Stomach (tissue), 9 donors: ENCODE data around the gene M1AP. TPM values are rescaled to one million over a fixed set of nuclear protein-coding genes. Genes with fewer than 3 reads are reported as not detected.

Experiments
- DNase-seq, 2 donors: peaks; one replicate each; pipeline versions ENCODE4 v3.0.0 to v3.0.0-alpha.2; 2013 to 2019
- H3K27ac ChIP-seq, 5 donors: fragments of 200-600 bp in 4 of 5; sonication (generic) in 4 of 5; one replicate each; pipeline ENCODE4 v1.5.1; 2013 to 2019; ENCODE audit warnings: mild to moderate bottlenecking in 1 of 5, moderate library complexity in 1 of 5
- H3K27me3 ChIP-seq, 3 donors: fragments of 200-600 bp; sonication (generic); one replicate each; pipeline ENCODE4 v1.5.1; 2017 to 2019; ENCODE audit warnings: mixed run types in 1 of 3
- H3K36me3 ChIP-seq, 4 donors: fragments of 200-600 bp; sonication (generic); 1 replicate in 3 of 4; 2 replicates in 1 of 4; pipeline ENCODE4 v1.5.1; 2016 to 2019
- H3K4me1 ChIP-seq, 4 donors: fragments of 200-600 bp; sonication (generic); one replicate each; pipeline ENCODE4 v1.5.1; 2016 to 2019
- H3K4me3 ChIP-seq, 4 donors: fragments of 200-600 bp; sonication (generic) in 3 of 4; one replicate each; pipeline ENCODE4 v1.5.1; 2016 to 2019; ENCODE audit warnings: mild to moderate bottlenecking in 1 of 4
- H3K9me3 ChIP-seq, 4 donors: fragments of 200-600 bp; sonication (generic); one replicate each; pipeline ENCODE4 v1.5.1; 2016 to 2019
- CTCF ChIP-seq, 7 experiments: fragments of 450-650 bp in 4 of 7; fragments of 200-600 bp in 3 of 7; sonication (generic) in 3 of 7; IDR thresholded peaks; one replicate each; pipeline ENCODE4 v1.5.1; 2016 to 2019; ENCODE audit warnings: antibody characterized with exemption in 7 of 7, control low read depth in 2 of 7, mild to moderate bottlenecking in 1 of 7
- EP300 ChIP-seq: sonication (generic); formaldehyde crosslinking; IDR thresholded peaks from one replicate; pipeline ENCODE4 v1.6.1; 2017; ENCODE audit warnings: antibody characterized with exemption
- POLR2A ChIP-seq, 4 donors: fragments of 450-650 bp; IDR thresholded peaks; one replicate each; pipeline ENCODE4 v1.6.1; 2016; ENCODE audit warnings: antibody characterized with exemption in 4 of 4, control low read depth in 2 of 4, mild to moderate bottlenecking in 1 of 4, moderate library complexity in 1 of 4
- POLR2AphosphoS5 ChIP-seq, 3 donors: sonication (generic); formaldehyde crosslinking; IDR thresholded peaks; one replicate each; pipeline ENCODE4 v1.6.1; 2016; ENCODE audit warnings: antibody characterized with exemption in 3 of 3
- WGBS, 5 donors: extraction: QIAGEN DNeasy Blood & Tissue Kit in 3 of 5; methylation state at CpG; one replicate each; pipeline versions ENCODE4 v1.1.5 to v1.1.7; 2013 to 2018; 5-methylcytosine and 5-hydroxymethylcytosine counted together
- intact Hi-C: fragments of 100-400 bp; cut with DNase I; formaldehyde crosslinking; loops from one replicate; pipeline ENCODE4 v1.15.1; 2023; ENCODE audit warnings: low total_unique reads
- polyA plus RNA-seq, 3 donors: library from polyadenylated mRNA; stranded (reverse); fragments of 200-250 nt; gene quantifications; one replicate each; pipeline ENCODE4 v1.2.3, GENCODE V29; 2013
- total RNA-seq, 5 donors: library from RNA; depleted of rRNA; stranded (reverse); fragments of >200 nt; gene quantifications; one replicate each; pipeline versions ENCODE4 v1.1.0 to v1.2.3, GENCODE V29; 2014 to 2016
- donor health status: healthy with polysubstance abuse.
- donor health status: Bipolar disorder and iron deficiency.
- donor health status: healthy.

M1AP gene
- total and polyA plus RNA-seq, 8 donors, result 0.18 to 27.1 (median 0.31) TPM; not detected in 3

- intact Hi-C loops, result no loop called here
Measured at GRCh38 chr2:74606927-74607326, 41.2 kb downstream of the M1AP start.

GRCh38 chr2:74603282-74604000 is 44.7 kb downstream of the M1AP start:
- TF ChIP-seq POLR2A (IDR thresholded peaks at IDR 0.05) (no peak), CTCF (IDR thresholded peaks at IDR 0.05) (no peak), POLR2AphosphoS5 (IDR thresholded peaks at IDR 0.05) (no peak)
- no peaks in the 10 kb centered on the region for H3K36me3 ChIP-seq
- H3K4me1 ChIP-seq, result no peaks in the 10 kb centered on the region
- H3K9me3 ChIP-seq, result no peaks in the 10 kb centered on the region
- no peak overlapping the region for H3K4me3 ChIP-seq
- no peak for DNase-seq
- WGBS, 5 donors, result 73 to 77% (median 77%) methylated on average over 7 of the region's 7 CpGs
- no peak overlapping the region for H3K27ac ChIP-seq
- H3K27me3 ChIP-seq, result peaks cover 0 to 45% (median 4%) of the 10 kb centered on the region in 3 donors
- intact Hi-C loops, result no loop called here

More at GRCh38 chr2:74606927-74607326, 41.2 kb downstream of the M1AP start:
- 59 to 69% (median 66%) methylated on average over 5 of the region's 5 CpGs for WGBS, 5 donors
- DNase-seq, result no peak
- Histone ChIP-seq H3K9me3 (no peaks in the 10 kb centered on the region), H3K27ac (no peak overlapping the region), H3K36me3 (no peaks in the 10 kb centered on the region), H3K4me3 (no peak overlapping the region), H3K4me1 (no peaks in the 10 kb centered on the region), H3K27me3 (peaks cover 0 to 36% (median 4%) of the 10 kb centered on the region in 3 donors)
- TF ChIP-seq POLR2AphosphoS5 (IDR thresholded peaks at IDR 0.05), result no peak
- no peak for TF ChIP-seq EP300
- TF ChIP-seq CTCF (IDR thresholded peaks at IDR 0.05), result no peak
- TF ChIP-seq POLR2A (IDR thresholded peaks at IDR 0.05), result no peak

- no peaks in the 10 kb centered on the region for H3K4me1 ChIP-seq
- WGBS, 5 donors, result 50 to 65% (median 57%) methylated on average over 1 of the region's 1 CpG
- H3K36me3 ChIP-seq, result no peaks in the 10 kb centered on the region
- peaks cover 0 to 45% (median 4%) of the 10 kb centered on the region in 3 donors for H3K27me3 ChIP-seq
- intact Hi-C loops, result no loop called here
- DNase-seq, result no peak
- no peak overlapping the region for H3K4me3 ChIP-seq
- no peaks in the 10 kb centered on the region for H3K9me3 ChIP-seq
- TF ChIP-seq POLR2AphosphoS5 (IDR thresholded peaks at IDR 0.05), result no peak
- no peak for TF ChIP-seq EP300
- no peak for TF ChIP-seq CTCF (IDR thresholded peaks at IDR 0.05)
- no peak for TF ChIP-seq POLR2A (IDR thresholded peaks at IDR 0.05)
- no peak overlapping the region for H3K27ac ChIP-seq
Measured at GRCh38 chr2:74602586-74603281, 45.4 kb downstream of the M1AP start.

- no peak overlapping the region for H3K4me3 ChIP-seq
- H3K9me3 ChIP-seq, result no peaks in the 10 kb centered on the region
- intact Hi-C loops, result no loop called here
- H3K36me3 ChIP-seq, result no peaks in the 10 kb centered on the region
- H3K27me3 ChIP-seq, result peaks cover 0 to 47% (median 4%) of the 10 kb centered on the region in 3 donors
- H3K27ac ChIP-seq, result no peak overlapping the region
- WGBS, 5 donors, result 49 to 58% (median 52%) methylated on average over 3 of the region's 3 CpGs
- TF ChIP-seq EP300 (no peak), POLR2A (IDR thresholded peaks at IDR 0.05) (no peak), POLR2AphosphoS5 (IDR thresholded peaks at IDR 0.05) (no peak), CTCF (IDR thresholded peaks at IDR 0.05) (no peak)
- no peaks in the 10 kb centered on the region for H3K4me1 ChIP-seq
- DNase-seq, result no peak
Measured at GRCh38 chr2:74599676-74600075, 48.5 kb downstream of the M1AP start.
